ENCODE results near the gene UTP4.
A peak's percentile ranks its signal among the peaks of the same experiment; 100 is the strongest.
"Not testable (repeated sequence)": the region's sequence is repeated elsewhere in the genome, so short reads cannot be mapped to it uniquely, and the experiment has no call there.

Gene UTP4

DNA sequence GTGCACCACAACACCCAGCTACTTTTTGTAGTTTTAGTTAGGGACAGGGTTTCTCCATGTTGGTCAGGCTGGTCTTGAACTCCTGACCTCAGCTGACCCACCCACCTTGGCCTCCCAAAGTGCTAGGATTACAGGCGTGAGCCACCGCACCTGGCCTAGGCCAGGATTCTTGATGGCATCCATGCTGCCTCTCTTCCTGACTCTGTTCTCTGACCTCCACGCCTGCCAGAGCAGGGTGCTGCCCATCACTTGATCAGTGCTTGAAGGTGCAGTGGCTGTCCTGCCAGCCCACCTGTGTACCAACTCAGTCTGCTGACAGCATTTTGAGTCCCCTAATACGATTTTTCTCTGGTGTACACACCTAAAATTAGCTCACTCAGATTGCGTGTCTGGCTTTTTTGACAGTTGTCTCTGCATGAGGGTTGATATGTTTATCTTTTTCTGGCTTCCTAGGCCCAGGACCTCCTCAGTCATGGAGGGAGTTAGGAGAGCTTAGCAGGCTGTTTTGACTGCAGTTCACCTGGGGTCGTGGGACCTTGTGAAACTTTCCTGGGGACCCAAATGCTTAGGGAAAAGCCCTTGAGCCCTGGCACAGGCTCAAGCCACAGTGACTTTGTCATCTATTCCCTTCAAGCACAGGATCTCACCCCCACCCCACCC lies 21.1 kb upstream of the UTP4 start:
- DNase-seq: no peak

- DNase-seq: no peak
Measured at GRCh38 chr16:69111876-69112230, 20.6 kb upstream of the UTP4 start.

DNA sequence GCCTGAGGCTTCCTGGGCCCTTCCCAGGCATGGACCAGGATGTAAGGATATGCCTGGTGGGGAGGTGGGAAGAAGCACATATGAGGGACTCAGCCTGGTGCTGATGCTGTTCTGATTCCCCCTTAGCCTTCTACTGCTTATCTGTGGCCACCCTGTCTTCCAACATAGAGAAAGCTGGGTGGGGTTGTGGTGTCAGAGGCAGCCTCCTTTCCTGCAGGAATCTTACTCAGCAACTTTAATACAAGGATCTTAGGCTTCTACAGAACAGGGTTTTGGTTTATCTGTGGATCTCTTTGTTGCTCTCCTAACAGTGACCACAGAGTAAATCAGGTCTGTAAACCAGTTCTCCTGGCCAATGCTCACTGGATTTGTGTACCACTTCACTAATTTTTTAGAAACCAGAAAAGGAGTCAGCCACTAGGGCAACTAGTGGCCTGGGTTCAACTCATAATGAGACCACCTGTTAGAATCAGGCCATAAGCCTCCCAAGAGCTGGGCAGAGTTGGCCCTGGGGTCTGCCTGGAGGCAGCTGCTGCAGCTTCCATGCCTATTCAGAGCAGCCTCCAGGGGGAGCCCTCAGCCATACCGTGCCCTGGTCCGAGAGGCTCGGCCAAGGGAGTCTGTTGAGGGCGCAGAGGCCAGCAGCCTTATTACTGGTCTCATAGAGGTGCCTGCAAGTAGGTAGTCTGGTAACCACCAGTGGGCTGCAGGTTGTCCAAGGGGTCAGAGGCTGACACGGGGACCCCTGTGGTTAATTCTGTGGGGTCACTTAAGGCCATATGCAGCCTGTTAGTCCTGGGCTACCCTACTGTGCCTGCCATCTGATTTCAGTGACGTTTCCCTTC lies 19.9 kb upstream of the UTP4 start:
- peak; percentile 74 for DNase-seq

DNA sequence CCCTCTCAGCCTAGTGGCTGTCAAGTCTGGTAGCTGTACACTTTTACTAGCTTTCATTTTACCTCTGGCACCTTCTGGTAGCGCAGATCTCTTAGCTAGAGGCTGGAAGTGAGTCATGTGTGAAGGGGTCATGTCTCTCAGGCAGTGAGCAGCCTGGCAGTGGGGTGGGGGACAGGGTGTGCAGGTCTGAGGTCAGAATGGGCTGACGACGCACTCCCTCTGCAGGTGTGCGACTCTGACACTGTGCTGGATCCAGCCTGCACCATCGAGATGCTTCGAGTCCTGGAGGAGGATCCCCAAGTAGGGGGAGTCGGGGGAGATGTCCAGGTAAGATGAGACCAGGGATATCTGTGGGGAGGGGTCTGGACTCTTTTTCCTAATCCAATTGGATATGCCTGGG lies 19.2 kb upstream of the UTP4 start:
- no peak for DNase-seq

- no peak for DNase-seq
Measured at GRCh38 chr16:69114346-69114975, 18.0 kb upstream of the UTP4 start.

DNA sequence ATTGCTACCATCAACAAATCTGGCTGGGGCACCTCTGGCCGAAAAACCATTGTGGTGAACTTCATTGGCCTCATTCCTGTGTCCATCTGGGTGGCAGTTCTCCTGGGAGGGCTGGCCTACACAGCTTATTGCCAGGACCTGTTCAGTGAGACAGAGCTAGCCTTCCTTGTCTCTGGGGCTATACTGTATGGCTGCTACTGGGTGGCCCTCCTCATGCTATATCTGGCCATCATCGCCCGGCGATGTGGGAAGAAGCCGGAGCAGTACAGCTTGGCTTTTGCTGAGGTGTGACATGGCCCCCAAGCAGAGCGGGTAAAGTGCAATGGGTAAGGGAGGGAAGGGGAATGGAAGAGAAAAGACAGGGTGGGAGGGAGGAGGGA lies 17.5 kb upstream of the UTP4 start:
- DNase-seq: no peak

DNA sequence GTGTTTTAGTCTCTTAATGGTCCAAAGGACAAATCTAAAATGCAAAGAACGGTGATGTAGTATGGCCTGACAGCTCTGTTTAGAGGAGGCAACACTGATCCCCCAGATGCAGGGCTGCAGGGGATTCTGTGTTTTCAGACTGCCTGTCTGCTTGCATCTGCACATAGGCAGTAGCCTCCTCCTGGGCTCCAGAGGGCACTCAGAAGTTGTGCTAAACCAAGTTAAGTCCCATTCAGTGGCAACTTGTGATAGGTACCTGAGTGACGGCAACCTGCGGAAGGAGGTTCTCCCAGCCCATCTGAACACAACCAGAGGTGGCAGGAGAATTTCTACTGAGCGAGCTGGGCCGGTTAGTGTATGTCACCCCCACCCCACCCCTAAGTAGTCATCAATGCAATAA lies 17.1 kb upstream of the UTP4 start:
- no peak for DNase-seq

- no peak for DNase-seq
Measured at GRCh38 chr16:69115837-69116236, 16.6 kb upstream of the UTP4 start.

- DNase-seq: no peak
Measured at GRCh38 chr16:69116256-69116875, 16.1 kb upstream of the UTP4 start.

- DNase-seq: no peak
Measured at GRCh38 chr16:69116906-69117305, 15.5 kb upstream of the UTP4 start.

- no peak for DNase-seq
Measured at GRCh38 chr16:69118468-69118867, 14.0 kb upstream of the UTP4 start.

DNA sequence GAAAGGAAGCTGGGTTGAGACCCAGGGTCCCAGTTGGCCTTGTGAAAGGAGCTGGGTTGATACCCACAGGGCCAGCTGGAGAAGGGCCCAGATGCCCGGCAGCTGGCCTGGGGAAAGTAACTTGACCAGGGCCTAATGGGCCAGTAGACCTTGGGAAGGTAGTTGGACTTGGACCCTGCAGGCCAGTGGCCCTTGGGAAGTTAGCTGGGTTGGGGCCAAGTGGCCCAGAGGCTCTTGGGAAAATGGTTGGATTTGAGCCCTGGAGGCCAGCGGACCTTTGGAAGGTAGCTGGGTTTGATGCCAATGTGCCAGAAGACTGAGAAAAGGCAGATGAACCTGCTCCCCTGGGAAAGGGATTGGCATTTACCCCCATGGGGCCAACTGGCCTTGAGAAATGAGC lies 13.5 kb upstream of the UTP4 start:
- no peak for DNase-seq

- DNase-seq: no peak
Measured at GRCh38 chr16:69119536-69119935, 12.9 kb upstream of the UTP4 start.

DNA sequence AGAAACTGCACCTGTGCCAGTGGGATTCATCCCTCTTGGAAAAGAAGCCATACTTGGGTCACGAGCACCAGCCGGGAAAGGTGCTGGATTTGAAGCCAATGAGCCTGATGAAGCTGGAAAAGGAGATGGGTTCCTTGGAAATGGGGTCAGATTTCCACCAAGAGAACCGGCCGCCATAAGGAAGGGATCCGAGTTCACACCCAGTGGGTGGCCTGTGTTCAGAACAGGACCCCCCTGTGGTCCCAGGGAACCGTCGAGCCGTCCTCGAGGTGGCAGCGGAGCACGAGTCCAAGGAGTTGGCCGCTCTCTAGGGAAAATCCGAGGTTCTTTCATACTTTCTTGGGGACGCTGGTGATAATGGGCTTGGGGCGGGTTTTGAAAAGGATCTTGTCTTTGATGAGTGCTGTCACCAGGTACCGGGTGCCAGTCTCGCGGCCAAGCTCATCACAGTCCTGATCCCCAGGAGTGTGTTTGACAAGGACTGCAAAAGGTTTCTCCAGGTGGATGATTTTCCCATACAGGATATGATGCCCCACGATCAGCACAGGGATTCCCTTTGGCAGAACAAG lies 12.3 kb upstream of the UTP4 start:
- DNase-seq: no peak

DNA sequence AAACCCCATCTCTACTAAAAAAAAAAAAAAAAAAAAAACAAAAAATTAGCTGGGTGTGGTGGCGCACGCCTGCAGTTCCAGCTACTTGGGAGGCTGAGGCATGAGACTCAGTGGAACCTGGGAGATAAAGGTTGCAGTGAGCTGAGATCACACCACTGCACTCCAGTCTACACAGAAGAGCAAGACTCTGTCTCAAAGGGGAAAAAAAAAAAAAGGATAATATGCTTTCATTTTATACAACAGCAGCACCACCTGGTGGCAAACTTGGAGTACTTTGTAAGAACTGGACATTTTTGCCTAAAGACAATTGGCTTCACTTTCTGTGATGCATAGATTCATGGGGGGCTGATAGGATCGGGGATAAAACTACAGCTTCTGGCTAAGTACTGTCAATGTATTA lies 8.5 kb upstream of the UTP4 start:
- DNase-seq: peak; percentile 72

DNA sequence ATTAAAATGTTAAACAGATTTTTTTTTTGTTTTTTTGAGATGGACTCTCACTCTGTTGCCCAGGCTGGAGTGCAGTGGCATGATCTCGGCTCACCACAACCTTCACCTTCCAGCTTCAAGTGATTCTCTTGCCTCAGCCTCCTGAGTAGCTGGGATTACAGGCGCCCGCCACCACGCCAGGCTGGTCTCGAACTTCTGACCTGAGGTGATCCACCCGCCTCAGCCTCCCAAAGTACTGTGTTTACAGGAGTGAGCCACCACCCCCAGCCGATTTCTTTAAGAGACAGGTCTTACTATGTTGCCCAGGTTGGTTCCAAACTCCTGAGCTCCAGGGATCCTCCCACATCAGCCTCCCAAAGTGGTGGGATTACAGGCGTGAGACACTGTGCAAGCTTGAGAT lies 8.0 kb upstream of the UTP4 start:
- not testable (repeated sequence) for DNase-seq

GRCh38 chr16:69124961-69125360 lies 7.5 kb upstream of the UTP4 start:
- DNase-seq: not testable (repeated sequence)

GRCh38 chr16:69126221-69126620 lies 6.2 kb upstream of the UTP4 start:
- no peak for DNase-seq

- DNase-seq: not testable (repeated sequence)
Measured at GRCh38 chr16:69126801-69127200, 5.6 kb upstream of the UTP4 start.

GRCh38 chr16:69127966-69128510 lies 4.4 kb upstream of the UTP4 start:
- DNase-seq: no peak

- DNase-seq: no peak
Measured at GRCh38 chr16:69130461-69130860, 2.0 kb upstream of the UTP4 start.

- DNase-seq: no peak
Measured at GRCh38 chr16:69131167-69131838, 1.1 kb upstream of the UTP4 start.
